Subcutaneous adipose tissue (tissue), 4 donors: ENCODE data around the gene ADGRG6. TPM values are rescaled to one million over a fixed set of nuclear protein-coding genes. Genes with fewer than 3 reads are reported as not detected.

Experiments used
- total RNA-seq, 4 donors: library from RNA; depleted of rRNA; stranded (reverse); fragments of >200 nt; gene quantifications; one replicate each; pipeline ENCODE4 v1.1.0, GENCODE V29; 2016
- TF ChIP-seq, protein P1 (sequence below): fragments of 450-650 bp; IDR thresholded peaks from one replicate; pipeline ENCODE4 v1.5.1; 2016; ENCODE audit warnings: low read depth, mild to moderate bottlenecking, control low read depth, antibody characterized with exemption, moderate library complexity

The ADGRG6 gene
- total RNA-seq, 4 donors from 2014 or later = 17.3 to 25.8 (median 18.7) TPM

DNA sequence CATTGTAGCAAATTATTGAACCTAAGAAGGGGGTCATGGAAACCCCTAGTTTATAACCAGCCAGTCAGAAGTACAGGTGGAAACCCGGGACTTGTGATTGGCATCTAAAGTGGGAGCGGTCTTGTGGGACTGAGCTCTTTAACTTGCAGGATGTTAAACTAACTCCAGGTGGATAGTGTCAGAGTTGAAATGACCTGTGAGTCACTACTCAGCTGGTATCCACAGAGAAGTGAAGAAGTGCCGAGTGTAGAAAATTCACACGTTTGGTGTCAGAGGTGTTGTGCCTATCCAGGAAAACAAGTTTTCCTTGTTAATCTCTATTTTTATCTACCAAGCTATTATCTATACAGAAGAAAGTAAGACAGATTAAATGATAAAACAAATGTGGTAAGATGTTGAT, 179.7 kb downstream of the ADGRG6 start:
- TF ChIP-seq, protein P1, sequence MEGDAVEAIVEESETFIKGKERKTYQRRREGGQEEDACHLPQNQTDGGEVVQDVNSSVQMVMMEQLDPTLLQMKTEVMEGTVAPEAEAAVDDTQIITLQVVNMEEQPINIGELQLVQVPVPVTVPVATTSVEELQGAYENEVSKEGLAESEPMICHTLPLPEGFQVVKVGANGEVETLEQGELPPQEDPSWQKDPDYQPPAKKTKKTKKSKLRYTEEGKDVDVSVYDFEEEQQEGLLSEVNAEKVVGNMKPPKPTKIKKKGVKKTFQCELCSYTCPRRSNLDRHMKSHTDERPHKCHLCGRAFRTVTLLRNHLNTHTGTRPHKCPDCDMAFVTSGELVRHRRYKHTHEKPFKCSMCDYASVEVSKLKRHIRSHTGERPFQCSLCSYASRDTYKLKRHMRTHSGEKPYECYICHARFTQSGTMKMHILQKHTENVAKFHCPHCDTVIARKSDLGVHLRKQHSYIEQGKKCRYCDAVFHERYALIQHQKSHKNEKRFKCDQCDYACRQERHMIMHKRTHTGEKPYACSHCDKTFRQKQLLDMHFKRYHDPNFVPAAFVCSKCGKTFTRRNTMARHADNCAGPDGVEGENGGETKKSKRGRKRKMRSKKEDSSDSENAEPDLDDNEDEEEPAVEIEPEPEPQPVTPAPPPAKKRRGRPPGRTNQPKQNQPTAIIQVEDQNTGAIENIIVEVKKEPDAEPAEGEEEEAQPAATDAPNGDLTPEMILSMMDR = no peak

DNA sequence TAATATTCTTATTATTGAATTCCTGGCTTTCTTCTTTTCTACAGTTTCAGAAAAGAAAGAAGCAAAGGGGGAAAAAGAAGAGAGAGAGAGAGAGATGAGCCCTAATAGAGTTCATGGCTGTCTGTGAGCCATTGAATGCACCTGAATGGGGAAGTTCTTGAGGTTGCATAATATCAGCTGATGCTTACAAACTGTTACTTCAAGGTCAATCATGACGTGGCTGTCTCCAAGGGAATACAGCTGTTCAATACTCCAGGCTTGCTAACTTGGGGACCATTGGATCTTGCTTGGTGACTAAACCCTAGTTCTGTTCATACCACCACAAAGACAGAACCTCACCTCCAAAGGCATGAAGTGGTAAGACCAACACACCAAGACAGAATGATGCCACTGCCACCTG, 180.4 kb downstream of the ADGRG6 start:
- TF ChIP-seq, protein P1 = no peak

DNA sequence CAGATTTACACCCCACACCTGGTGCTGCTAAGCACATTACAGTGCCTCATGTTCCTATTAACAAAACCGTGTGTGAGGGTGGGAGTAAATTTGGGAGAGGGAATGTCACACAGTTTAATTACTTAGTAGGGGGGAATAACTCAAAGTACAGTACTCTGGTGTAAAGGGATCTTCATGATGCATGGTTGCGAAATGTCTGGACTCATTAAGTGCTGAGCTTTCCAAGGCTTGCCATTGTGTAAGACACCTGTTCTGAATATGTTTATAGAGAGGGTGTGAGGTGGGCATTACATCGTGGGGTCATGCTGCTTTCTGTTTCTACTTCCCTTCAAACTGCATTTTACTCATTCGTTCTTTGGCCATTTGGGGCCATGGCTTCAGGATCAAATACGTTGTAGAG, 181.2 kb downstream of the ADGRG6 start:
- TF ChIP-seq, protein P1 = no peak

DNA sequence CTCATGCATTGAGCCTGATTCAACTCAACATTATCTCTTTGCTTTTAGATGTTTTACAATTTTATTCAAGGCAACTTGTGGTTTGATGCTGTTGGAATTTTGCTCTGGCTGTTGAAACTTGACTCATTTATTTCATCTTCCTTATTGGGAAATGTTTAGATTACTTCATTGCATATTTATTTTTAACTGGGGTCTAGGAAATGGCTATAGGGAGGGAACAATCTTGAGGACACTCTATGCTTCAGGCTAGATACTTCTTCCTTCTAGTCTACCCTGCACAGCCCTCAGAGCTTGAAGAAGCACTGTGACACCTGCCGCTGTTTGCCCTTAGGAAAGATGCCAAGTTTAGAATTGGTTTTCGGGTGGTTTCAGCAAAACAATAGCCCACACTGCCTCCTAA, 183.4 kb downstream of the ADGRG6 start:
- TF ChIP-seq, protein P1 = no peak

DNA sequence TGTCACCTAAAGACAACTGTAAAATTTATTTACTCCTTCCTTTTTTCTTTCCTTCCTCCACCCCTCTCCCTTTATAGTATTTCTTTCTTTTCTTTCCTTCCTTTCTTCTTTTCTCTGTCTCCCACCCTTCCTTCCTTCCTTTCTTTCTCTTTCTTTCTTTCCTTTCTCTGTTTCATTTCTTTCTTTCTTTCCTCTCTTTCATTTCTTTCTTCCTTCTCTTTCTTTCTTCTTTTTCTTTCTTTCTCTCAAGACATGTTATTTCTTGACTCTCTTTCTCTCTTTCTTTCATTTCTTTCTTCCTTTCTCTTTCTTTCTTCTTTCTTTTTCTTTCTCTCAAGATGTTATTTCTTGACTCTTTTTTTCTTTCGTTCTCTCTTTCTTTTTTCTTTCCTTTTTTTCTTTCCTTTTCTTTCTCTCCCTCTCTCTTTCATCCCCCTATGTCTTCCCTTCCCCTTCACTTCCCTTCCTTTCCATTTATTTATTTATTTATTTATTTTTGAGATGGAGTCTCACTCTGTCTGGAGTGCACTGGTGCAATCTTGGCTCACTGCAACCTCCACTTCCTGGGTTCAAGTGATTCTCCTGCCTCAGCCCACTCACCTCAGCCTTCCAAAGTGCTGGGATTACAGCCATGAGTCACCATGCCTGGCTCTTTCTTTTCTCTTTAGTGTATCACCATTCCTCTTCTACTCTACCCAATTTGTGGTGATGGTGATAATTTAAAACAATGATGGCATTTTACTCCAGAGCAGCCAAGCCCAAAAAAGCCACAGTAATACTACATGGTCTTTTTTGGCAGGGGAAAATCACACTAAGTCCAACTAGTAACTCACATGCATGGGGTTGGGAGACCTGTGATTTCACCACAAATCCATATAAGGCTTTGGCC, 188.2 kb downstream of the ADGRG6 start:
- TF ChIP-seq, protein P1 = no peak

Other genes with a start within 250 kb of the ADGRG6 start
- gene GJE1, start 169.1 kb upstream of the ADGRG6 start, total RNA-seq = not detected
- gene NMBR, start 154.9 kb upstream of the ADGRG6 start, total RNA-seq = not detected
- gene VTA1, start 154.7 kb upstream of the ADGRG6 start, total RNA-seq = 10 to 100 TPM; 21.1 to 47.0 (median 38.4) TPM